GM21825 (cell line): ENCODE results near the gene BTBD17.
A peak's percentile ranks its signal among the peaks of the same experiment; 100 is the strongest.

ENCODE experiments used
- ATAC-seq: cut with Tn5 transposase; IDR thresholded peaks from one replicate; pipeline ENCODE4 v1.9.1; 2021; ENCODE audit warnings: mild to moderate bottlenecking, moderate library complexity; ENCODE audit not compliant: unreplicated experiment

The BTBD17 gene

GRCh38 chr17:74359916-74360315, 1.8 kb downstream of the BTBD17 start:
- ATAC-seq = no peak

DNA sequence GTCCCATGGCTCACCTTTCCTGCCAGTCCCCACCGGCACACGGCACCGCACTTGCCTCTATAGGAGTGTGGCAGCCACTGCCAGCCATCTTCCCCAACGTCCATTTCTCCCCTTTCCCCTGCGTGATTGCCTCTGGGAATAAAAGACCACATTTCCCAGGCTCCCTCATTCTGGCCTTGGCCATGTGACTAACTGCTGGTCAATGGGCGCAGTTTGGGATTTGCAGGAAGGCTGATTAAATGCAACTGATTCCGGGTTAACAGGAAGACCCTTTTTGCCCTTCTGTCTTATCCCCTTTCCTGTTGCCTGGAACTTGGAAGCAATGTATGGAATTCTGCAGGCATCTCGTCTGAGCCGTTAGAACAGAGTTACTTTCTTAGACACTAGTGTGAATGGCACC, 3.0 kb downstream of the BTBD17 start:
- no peak for ATAC-seq

GRCh38 chr17:74357466-74357809, 4.2 kb downstream of the BTBD17 start:
- ATAC-seq = no peak

DNA sequence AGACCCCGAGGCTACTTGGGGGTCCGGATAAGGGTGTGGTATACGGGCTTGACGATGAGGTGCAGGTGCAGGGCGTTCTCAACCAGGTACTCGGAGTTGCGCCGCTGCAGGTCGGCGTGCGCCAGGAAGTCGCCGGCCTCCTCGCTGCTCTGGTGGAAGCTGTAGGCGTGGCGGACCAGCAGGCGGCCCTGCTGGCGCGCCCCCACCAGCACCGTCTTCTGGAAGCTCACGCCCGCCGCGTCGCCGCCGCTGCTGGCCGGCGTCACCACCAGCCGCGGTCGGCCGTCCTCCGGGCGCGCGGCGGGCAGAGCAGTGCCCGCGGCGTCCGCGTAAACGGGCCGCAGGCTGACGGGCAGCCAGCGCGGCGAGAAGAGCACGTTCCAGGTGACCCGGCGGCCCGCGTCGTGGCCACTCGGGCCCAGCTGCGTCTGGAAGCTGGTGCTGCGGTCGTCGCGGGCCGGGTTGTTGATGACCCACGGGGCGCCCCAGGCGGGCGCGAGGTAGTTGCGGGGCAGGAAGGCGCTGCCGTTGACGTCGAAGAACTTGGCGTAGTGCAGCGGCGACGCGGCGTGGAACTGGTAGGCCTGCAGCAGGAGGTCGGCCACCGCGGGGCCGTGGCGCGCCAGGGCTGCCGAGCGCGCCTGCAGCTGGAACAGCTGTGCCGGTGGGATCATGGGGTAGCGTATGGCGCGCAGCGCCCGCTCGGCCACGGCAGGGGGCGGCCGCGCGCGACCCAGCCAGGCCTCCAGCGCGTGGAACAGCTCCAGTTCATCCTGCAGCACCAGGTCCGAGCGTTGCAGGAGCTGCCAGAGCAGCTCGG, 4.8 kb downstream of the BTBD17 start:
- no peak for ATAC-seq

GRCh38 chr17:74355065-74355464, 6.6 kb downstream of the BTBD17 start:
- no peak for ATAC-seq

DNA sequence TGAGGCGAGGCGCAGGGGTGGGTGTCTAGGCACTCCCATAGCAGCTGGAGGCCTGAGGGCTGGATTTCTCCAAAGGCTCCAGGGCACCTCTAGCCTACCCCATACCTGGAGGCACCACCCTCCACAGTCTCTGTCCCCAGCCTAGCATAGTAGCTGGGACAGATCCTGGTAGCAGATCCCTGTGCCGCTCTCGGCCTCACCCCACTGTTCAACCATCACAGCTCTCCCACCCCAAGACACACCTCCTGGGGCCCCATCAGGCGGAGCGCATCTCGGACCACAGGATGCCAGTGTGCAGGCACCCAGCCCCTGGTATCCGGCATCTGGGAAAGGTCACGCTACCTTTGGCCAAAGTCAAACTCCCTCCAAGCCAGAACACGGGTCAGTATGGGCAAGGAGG, 7.1 kb downstream of the BTBD17 start:
- no peak for ATAC-seq

DNA sequence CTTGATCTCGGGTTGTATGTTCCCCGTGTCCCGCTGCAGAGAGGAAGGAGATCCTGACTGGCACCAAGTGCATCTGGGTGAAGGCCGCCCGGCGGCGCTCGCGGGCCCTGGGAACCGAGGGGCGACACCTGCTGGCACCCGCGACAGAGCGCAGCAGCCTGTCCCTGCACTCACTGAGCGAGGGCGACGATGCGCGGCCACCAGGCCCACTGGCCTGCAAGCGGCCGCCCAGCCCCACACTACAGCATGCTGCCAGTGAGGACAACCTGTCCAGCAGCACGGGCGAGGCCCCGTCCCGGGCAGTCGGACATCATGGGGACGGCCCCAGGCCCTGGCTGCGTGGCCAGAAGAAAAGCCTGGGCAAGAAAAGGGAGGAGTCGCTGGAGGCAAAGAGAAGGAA, 7.5 kb downstream of the BTBD17 start:
- peak; percentile 52 for ATAC-seq

GRCh38 chr17:74353446-74354060, 8.1 kb downstream of the BTBD17 start:
- no peak for ATAC-seq

GRCh38 chr17:74351552-74352210, 10.0 kb downstream of the BTBD17 start:
- ATAC-seq = no peak

- no peak for ATAC-seq
These were observed 11.2 kb downstream of the BTBD17 start for GRCh38 chr17:74350486-74350885.

DNA sequence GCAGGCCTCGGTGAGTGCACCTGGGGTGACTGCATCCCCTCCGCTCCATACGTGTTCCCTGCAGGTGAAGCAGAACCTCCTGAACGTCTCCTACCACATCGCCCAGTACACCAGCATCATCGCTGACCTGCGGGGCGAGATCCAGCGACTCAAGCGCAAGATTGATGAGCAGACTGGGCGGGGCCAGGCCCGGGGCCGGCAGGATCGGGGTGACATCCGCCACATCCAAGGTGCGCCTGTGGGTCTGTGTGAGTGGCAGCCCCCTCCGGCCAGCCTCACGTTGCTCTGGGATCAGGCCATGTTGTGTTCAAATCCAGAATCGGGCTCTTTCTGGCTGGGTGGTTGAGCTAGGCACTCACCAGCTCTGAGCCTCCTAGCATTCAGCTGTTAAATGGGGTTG, 12.5 kb downstream of the BTBD17 start:
- ATAC-seq = no peak

- ATAC-seq = no peak
These were observed 14.0 kb downstream of the BTBD17 start for GRCh38 chr17:74347646-74348045.

- no peak for ATAC-seq
These were observed 16.0 kb downstream of the BTBD17 start for GRCh38 chr17:74345433-74346241.

GRCh38 chr17:74344658-74345057, 17.0 kb downstream of the BTBD17 start:
- ATAC-seq = no peak

- ATAC-seq = no peak
These were observed 18.0 kb downstream of the BTBD17 start for GRCh38 chr17:74343526-74344284.

GRCh38 chr17:74343121-74343520, 18.5 kb downstream of the BTBD17 start:
- ATAC-seq = no peak

DNA sequence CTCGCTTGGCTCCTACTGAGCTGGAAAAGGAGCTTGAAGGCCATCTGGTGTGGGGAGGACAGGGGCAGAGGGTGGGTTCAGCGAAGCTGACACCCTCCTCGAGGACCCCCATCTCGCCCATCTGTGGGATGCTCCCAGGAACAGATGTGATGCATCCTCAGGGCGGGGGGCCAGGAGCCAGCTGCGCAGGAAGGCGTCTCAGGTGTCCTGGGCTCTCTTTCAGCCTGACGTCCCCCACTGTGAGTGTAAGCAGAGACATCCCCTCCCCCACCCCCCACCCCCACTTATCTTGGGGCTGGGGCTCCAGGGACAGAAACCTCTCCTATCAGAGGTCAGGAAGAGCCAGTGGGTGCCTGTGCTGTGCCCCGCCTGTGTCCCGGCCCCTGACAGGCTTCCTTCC, 19.4 kb downstream of the BTBD17 start:
- ATAC-seq = no peak

DNA sequence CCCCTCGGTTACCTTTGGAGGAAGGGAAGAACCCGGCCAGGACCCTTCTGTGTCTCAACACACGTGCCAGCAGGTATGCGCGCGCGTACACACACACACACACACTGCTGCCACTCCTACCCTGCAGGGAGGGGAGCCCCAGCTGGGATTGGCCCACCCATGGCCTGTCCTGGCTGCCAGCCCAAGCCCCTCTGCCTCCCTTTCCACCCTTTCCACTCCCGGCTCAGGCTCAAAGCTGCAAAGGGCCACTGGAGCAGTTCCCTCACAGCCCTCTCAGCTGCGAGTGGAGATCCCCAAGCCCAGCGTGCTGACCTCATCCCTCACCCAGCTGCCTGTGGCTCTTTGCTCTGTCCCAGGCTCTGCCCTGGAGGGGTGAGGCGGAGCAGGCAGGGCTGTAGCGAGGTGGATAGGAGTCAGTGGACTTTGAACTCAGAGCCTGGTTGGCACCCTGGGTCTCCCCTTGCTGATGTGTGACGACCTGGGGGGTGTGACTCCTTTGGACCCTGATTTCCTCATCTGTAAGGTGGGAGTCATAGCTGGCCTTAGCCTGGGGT, 21.1 kb downstream of the BTBD17 start:
- ATAC-seq = no peak

- no peak for ATAC-seq
These were observed 22.0 kb downstream of the BTBD17 start for GRCh38 chr17:74339537-74340195.
